KBM-7 (cell line): ENCODE data around the gene PRR19.
"Not testable (repeated sequence)": the region's sequence is repeated elsewhere in the genome, so short reads cannot be mapped to it uniquely, and the experiment has no call there.

Experiments used
- DNase-seq: peaks from one replicate; pipeline ENCODE4 v3.0.0-alpha.2; 2015
- in situ Hi-C: fragments of 300-500 bp; cut with MboI; formaldehyde crosslinking; loops from 2 replicates; pipeline ENCODE4 v1.14.3; 2020; ENCODE audit warnings: low sequenced_read_pairs, low pct_unique_long_range_greater_than_20kb, mixed read lengths

PRR19 gene

GRCh38 chr19:42316223-42317211 lies 14.6 kb downstream of the PRR19 start:
- DNase-seq: peak; percentile 53

GRCh38 chr19:42317535-42317934 lies 15.6 kb downstream of the PRR19 start:
- in situ Hi-C loops: no loop called here
- no peak for DNase-seq

More at GRCh38 chr19:42316223-42317211, 14.6 kb downstream of the PRR19 start:
- in situ Hi-C loops: no loop called here

- in situ Hi-C loops: no loop called here
- no peak for DNase-seq
Observed at GRCh38 chr19:42322305-42322704, 20.4 kb downstream of the PRR19 start.

GRCh38 chr19:42323473-42323851 lies 21.5 kb downstream of the PRR19 start:
- in situ Hi-C loops: no loop called here
- DNase-seq: no peak

- in situ Hi-C loops: no loop called here
- DNase-seq: no peak
Observed at GRCh38 chr19:42323852-42324654, 22.1 kb downstream of the PRR19 start.

GRCh38 chr19:42324655-42325307 lies 22.8 kb downstream of the PRR19 start:
- in situ Hi-C loops: no loop called here
- no peak for DNase-seq

GRCh38 chr19:42325308-42325895 lies 23.5 kb downstream of the PRR19 start, which contains the start of gene MEGF8:
Gene MEGF8 (plus strand): TSS chr19:42325635. CDS start chr19:42326244, 609 bp downstream.
- in situ Hi-C loops: no loop called here
- DNase-seq: peak; percentile 99

- peak; percentile 44 for DNase-seq
- in situ Hi-C loops: no loop called here
Observed at GRCh38 chr19:42325896-42326771, 24.2 kb downstream of the PRR19 start.

GRCh38 chr19:42326969-42327368 lies 25.0 kb downstream of the PRR19 start:
- in situ Hi-C loops: no loop called here

GRCh38 chr19:42327381-42327780 lies 25.4 kb downstream of the PRR19 start:
- in situ Hi-C loops: no loop called here
- no peak for DNase-seq

More at GRCh38 chr19:42326969-42327368, 25.0 kb downstream of the PRR19 start:
- DNase-seq: no peak

GRCh38 chr19:42328106-42328505 lies 26.2 kb downstream of the PRR19 start:
- in situ Hi-C loops: no loop called here
- DNase-seq: no peak

- DNase-seq: no peak
- in situ Hi-C loops: no loop called here
Observed at GRCh38 chr19:42328854-42329253, 26.9 kb downstream of the PRR19 start.

GRCh38 chr19:42330241-42330711 lies 28.3 kb downstream of the PRR19 start:
- no peak for DNase-seq
- in situ Hi-C loops: no loop called here

GRCh38 chr19:42331333-42331732 lies 29.4 kb downstream of the PRR19 start:
- in situ Hi-C loops, DNase-seq: not testable (repeated sequence)

GRCh38 chr19:42332059-42332458 lies 30.1 kb downstream of the PRR19 start:
- in situ Hi-C loops: no loop called here
- no peak for DNase-seq

- in situ Hi-C loops: no loop called here
- DNase-seq: no peak
Observed at GRCh38 chr19:42333018-42333417, 31.1 kb downstream of the PRR19 start.

GRCh38 chr19:42333975-42334696 lies 32.2 kb downstream of the PRR19 start:
- no peak for DNase-seq
- in situ Hi-C loops: no loop called here
